ENCODE results near the gene NCDN. TPM values are rescaled to one million over a fixed set of nuclear protein-coding genes. Genes with fewer than 3 reads are reported as not detected.

The NCDN gene
- total RNA-seq, 1 donor from 2014 or later = 95.3 TPM

GRCh38 chr1:35564884-35565741 lies 7.5 kb downstream of the NCDN start:
- peak overlapping the region; percentile 58 for H3K4me3 Mint-ChIP-seq (ENCODE audit: unreplicated experiment)
- H3K4me1 Mint-ChIP-seq (ENCODE audit: low read depth, unreplicated experiment) = peaks cover 43% of the 10 kb centered on the region
- H3K9me3 Mint-ChIP-seq (ENCODE audit: unreplicated experiment) = peaks cover 12% of the 10 kb centered on the region
- TF ChIP-seq, protein P1, sequence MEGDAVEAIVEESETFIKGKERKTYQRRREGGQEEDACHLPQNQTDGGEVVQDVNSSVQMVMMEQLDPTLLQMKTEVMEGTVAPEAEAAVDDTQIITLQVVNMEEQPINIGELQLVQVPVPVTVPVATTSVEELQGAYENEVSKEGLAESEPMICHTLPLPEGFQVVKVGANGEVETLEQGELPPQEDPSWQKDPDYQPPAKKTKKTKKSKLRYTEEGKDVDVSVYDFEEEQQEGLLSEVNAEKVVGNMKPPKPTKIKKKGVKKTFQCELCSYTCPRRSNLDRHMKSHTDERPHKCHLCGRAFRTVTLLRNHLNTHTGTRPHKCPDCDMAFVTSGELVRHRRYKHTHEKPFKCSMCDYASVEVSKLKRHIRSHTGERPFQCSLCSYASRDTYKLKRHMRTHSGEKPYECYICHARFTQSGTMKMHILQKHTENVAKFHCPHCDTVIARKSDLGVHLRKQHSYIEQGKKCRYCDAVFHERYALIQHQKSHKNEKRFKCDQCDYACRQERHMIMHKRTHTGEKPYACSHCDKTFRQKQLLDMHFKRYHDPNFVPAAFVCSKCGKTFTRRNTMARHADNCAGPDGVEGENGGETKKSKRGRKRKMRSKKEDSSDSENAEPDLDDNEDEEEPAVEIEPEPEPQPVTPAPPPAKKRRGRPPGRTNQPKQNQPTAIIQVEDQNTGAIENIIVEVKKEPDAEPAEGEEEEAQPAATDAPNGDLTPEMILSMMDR (IDR thresholded peaks at IDR 0.05; ENCODE audit: partially characterized antibody, unreplicated experiment) = peak; percentile 43
- no peak for DNase-seq
- H3K27ac Mint-ChIP-seq (ENCODE audit: unreplicated experiment) = peak overlapping the region; percentile 28
- H3K36me3 Mint-ChIP-seq (ENCODE audit: unreplicated experiment) = no peaks in the 10 kb centered on the region
- peaks cover 19% of the 10 kb centered on the region for H3K27me3 Mint-ChIP-seq (ENCODE audit: unreplicated experiment)

DNA sequence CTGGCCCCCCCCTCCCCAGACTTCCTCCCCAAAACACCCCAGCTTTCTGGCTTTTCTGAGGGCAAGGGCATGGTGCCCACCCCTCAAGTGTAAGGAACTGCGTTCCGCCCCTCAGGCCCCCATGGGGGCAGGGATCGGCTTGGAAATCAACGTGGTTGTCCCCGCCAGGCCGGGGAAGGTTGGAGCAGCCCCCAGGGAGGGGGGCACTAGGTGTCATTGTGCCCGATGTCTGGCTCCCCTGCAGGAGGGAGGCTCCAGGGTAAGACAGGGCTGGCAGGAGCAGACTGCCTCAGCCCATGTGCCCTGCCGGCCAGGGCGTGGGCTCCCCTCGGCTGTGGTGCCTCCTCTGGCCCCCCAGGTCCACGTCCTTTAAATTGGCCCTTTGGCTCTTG lies 8.1 kb downstream of the NCDN start:
- H3K9me3 Mint-ChIP-seq (ENCODE audit: unreplicated experiment) = peaks cover 12% of the 10 kb centered on the region
- TF ChIP-seq, protein P1 (IDR thresholded peaks at IDR 0.05; ENCODE audit: partially characterized antibody, unreplicated experiment) = no peak
- DNase-seq = no peak
- no peaks in the 10 kb centered on the region for H3K36me3 Mint-ChIP-seq (ENCODE audit: unreplicated experiment)
- no peak overlapping the region for H3K4me3 Mint-ChIP-seq (ENCODE audit: unreplicated experiment)
- H3K27me3 Mint-ChIP-seq (ENCODE audit: unreplicated experiment) = peaks cover 19% of the 10 kb centered on the region
- H3K27ac Mint-ChIP-seq (ENCODE audit: unreplicated experiment) = no peak overlapping the region
- H3K4me1 Mint-ChIP-seq (ENCODE audit: low read depth, unreplicated experiment) = peaks cover 40% of the 10 kb centered on the region

- TF ChIP-seq, protein P1 (IDR thresholded peaks at IDR 0.05; ENCODE audit: partially characterized antibody, unreplicated experiment) = no peak
- Mint-ChIP-seq H3K27ac (ENCODE audit: unreplicated experiment) (peak overlapping the region; percentile 19), H3K4me3 (ENCODE audit: unreplicated experiment) (no peak overlapping the region), H3K27me3 (ENCODE audit: unreplicated experiment) (peaks cover 21% of the 10 kb centered on the region), H3K36me3 (ENCODE audit: unreplicated experiment) (no peaks in the 10 kb centered on the region), H3K4me1 (ENCODE audit: low read depth, unreplicated experiment) (peaks cover 28% of the 10 kb centered on the region), H3K9me3 (ENCODE audit: unreplicated experiment) (peaks cover 6% of the 10 kb centered on the region)
- DNase-seq = no peak
Measured at GRCh38 chr1:35567947-35568558, 10.5 kb downstream of the NCDN start.

DNA sequence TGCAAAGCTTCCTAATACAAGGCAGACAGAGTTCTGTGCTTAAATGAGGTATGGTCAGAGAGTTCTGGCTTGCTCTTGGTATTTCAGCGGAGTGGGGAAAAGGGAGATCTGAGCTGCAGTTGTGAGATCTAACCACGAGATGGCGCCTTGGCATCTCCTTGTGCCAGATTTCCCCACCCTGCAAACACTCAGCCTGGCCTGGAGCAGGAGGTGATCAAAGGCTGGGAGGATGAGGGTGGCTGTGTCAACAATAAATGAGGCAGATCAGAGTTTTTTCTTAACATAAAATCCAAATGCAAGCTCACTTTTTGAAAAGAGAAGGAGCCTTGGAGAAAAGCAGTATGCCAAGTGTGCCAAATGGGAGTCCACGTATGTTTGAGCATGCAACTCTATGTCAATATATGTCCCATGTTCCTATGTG lies 11.4 kb downstream of the NCDN start:
- Mint-ChIP-seq H3K4me1 (ENCODE audit: low read depth, unreplicated experiment) (peaks cover 23% of the 10 kb centered on the region), H3K4me3 (ENCODE audit: unreplicated experiment) (no peak overlapping the region), H3K9me3 (ENCODE audit: unreplicated experiment) (peaks cover 6% of the 10 kb centered on the region), H3K36me3 (ENCODE audit: unreplicated experiment) (no peaks in the 10 kb centered on the region), H3K27ac (ENCODE audit: unreplicated experiment) (no peak overlapping the region), H3K27me3 (ENCODE audit: unreplicated experiment) (peaks cover 21% of the 10 kb centered on the region)
- peak; percentile 80 for DNase-seq
- TF ChIP-seq, protein P1 (IDR thresholded peaks at IDR 0.05; ENCODE audit: partially characterized antibody, unreplicated experiment) = peak; percentile 83

- Mint-ChIP-seq H3K4me1 (ENCODE audit: low read depth, unreplicated experiment) (peaks cover 13% of the 10 kb centered on the region), H3K36me3 (ENCODE audit: unreplicated experiment) (no peaks in the 10 kb centered on the region), H3K9me3 (ENCODE audit: unreplicated experiment) (peaks cover 6% of the 10 kb centered on the region), H3K27me3 (ENCODE audit: unreplicated experiment) (peaks cover 23% of the 10 kb centered on the region), H3K4me3 (ENCODE audit: unreplicated experiment) (peak overlapping the region; percentile 18), H3K27ac (ENCODE audit: unreplicated experiment) (no peak overlapping the region)
- no peak for DNase-seq
- TF ChIP-seq, protein P1 (IDR thresholded peaks at IDR 0.05; ENCODE audit: partially characterized antibody, unreplicated experiment) = no peak
Measured at GRCh38 chr1:35569936-35570335, 12.3 kb downstream of the NCDN start.

Measured in glutamatergic neuron (in vitro differentiated cells).